GM19351 (cell line): ENCODE results near the gene RAI1.
"Not testable (repeated sequence)": the region's sequence is repeated elsewhere in the genome, so short reads cannot be mapped to it uniquely, and the experiment has no call there.

Experiments
- ATAC-seq: cut with Tn5 transposase; IDR thresholded peaks from one replicate; pipeline ENCODE4 v1.9.1; 2021; ENCODE audit warnings: mild to moderate bottlenecking, moderate library complexity; ENCODE audit not compliant: unreplicated experiment

Gene RAI1

GRCh38 chr17:17664064-17664452, 17.2 kb upstream of the RAI1 start:
- no peak for ATAC-seq

DNA sequence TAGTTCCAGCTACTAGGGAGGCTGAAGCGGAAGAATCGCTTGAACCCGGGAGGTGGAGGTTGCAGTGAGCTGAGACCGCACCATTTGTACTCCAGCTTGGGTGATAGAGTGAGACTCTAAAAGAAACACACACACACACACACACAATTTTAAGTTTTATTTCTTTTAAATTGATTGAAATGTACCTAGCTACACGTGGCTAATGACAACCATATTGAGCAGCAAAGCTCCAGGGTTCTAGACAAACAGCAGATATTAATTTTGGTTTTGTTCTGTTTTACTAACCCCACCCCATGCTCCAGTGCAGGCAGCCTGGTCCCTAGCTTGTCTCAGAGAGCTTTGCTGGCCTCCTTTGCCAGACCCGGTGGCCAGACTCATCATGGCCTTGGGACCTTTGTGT, 16.0 kb upstream of the RAI1 start:
- ATAC-seq, result no peak

DNA sequence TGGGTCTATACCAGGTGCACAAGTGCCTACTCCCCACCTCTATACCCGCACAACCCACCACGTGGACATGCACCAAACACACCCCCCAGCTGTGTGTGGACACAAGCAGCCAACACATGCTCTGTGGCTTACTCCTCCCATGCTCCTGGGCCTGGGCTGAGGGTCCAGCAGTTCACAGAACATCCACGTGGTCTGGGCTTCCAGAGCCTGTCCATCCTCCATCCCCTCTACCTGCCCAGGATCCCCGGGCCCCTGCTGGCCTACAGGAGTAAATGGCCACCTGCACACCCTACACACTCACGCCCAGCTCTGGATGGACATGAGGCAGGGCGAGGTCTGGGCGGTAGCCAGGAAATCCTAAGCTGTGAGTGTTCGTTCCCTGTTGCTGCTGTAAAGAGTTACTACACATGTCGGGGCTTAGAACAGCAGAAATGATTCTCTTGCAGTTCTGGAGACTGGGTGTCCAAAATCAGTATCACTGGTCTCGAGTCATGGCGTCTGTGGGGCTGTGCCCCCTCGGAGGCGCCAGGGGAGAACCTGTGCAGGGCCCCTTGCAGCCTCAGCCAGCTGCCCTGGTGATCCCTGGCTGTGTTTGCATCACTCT, 15.0 kb upstream of the RAI1 start:
- no peak for ATAC-seq

- no peak for ATAC-seq
These were observed 14.0 kb upstream of the RAI1 start for GRCh38 chr17:17667231-17667630.

DNA sequence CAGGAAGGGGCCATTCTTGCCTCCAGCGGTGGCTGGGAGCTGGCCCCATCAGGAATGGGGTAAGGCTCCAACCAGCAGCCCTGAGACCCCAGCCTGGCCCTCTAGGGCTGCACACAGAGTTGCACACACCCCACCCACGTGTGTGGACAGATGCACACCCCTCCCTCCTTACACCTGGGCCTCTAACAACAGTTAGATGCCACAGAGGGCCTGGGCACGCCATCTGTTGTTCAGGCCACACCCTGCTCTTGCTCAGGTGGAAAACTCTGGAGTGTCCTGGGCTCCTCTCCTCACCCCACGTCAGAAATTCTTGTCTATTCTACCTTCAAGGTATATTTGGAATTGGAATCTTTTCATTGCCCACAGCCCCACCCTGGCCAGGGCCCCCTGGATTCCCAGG, 13.3 kb upstream of the RAI1 start:
- no peak for ATAC-seq

DNA sequence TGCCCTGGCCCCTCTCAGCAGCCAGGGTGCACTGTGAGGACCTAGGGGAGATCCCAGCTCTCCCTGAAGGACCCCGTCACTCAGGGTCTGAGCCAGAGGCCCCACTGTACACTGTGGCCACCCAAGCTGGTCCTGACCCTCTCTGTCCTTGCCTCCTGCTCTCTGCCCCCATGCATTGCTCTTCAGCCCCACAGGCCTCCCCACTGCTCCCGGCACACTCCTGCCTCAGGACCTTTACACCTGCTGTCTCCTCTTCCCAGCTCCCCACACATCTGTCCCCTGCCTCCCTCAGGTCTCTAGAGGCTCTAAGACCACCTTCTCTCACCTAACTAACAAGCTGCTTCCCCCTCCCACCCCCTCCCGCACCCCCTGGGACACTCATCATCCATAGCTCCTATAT, 12.9 kb upstream of the RAI1 start:
- no peak for ATAC-seq

DNA sequence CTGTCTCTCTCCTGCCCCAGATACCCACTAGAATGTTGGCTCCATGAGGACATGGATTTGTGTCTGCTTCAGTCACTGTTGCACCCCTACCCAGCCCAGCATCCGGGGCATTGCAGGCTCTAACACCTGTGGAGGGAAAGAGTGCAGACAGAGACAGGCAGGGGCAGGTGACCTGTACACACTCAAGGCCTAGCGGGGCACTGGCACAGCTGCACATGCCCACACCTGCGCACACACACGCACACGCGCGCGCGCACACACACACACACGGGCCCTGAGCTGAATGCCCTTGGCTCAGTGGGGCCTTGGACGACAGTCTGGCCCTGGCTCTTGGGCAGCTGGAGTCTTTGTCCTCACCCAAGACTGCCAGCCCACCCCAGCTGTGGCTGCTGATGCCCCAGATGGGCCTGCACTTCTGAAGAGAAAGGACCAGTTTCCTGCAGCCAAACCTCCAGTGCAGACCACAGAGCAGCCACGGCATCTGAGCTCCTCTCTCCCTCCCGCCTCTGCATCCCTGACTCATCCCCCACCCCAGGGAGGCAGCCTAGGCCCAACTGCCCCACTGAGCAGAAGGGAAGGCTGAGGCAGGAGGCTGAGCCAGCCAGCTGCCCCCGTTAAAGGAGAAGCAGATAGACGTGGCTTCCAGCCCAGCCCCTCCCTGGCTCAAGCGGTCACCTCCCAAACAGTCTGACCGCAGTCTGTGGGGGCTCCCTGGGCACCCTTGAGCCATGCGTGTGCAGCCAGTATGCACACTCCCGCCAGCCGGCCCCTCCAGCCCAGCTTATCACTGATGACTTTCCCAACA, 12.3 kb upstream of the RAI1 start:
- ATAC-seq, result no peak

GRCh38 chr17:17669580-17670235, 11.6 kb upstream of the RAI1 start:
- ATAC-seq, result no peak

DNA sequence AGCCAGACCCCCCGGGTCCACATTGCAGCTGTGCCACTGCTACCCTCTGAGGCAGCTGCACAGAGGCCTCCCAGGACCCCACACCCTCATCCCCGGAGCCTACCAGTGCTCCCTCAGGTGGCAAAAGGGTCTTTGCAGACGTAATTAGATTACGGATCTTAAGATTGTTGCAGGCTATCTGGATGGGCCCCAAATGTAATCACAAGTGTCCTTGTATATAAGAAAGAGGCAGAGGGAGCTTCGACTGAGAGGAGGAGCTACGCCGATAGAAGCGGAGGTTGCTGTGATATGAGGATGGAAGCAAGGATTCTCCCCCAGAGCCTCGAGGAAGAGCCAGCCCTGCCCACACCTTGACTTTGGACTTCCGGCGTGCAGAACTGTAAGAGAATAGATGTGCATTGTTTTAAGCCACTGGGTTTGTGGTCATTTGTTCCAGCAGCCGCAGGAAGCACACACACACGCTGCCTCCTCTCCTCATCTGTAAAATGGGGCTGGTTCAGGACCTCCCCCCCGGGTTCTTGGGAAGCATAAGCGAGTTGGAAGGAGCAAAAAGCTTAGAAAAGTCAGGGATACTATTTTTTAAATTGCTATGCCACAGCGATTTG, 10.5 kb upstream of the RAI1 start:
- no peak for ATAC-seq

- ATAC-seq, result no peak
These were observed 9.7 kb upstream of the RAI1 start for GRCh38 chr17:17671369-17672129.

DNA sequence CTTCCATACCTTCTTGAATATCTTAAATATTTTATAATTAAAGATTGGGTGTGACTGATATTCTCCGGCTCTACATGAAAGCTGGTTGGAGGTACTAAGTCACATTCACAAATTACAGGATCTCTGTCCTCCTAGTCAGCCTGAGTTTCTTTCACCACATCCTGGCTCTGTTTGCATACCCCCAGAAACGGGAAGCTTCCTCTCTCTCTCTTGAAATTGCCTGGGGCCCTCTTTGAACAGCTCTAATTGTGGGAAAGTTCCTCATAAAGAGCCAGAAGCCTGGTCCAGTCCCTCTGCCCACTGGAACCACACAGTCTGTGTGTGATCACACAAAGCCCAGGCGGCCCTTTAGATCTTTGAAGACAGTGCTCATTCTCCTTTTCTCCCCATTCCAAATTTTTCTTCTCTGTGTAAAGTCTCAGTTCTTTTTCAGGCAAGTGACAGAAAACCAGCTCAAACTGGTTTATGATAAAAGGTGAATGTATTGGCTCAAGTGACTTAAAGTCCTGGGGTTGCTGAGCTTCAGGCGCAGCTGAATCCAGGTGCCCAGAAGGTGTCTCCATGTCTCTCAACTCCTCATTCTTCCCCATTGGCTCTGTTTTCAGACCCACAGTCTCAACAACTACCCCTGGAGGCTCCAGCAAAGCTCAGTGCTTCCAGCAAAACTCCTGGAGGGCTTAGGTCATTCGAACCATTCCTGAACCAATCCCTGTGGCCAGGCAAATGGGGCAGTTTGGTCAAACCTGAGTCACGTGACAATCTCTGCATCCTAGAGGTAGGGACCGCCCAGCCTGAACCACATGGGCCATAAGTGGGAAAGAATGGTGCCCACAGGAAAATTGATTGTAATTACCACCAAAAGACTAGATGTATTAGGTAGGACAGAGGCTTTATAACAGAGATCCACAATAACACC, 8.5 kb upstream of the RAI1 start:
- ATAC-seq, result no peak

DNA sequence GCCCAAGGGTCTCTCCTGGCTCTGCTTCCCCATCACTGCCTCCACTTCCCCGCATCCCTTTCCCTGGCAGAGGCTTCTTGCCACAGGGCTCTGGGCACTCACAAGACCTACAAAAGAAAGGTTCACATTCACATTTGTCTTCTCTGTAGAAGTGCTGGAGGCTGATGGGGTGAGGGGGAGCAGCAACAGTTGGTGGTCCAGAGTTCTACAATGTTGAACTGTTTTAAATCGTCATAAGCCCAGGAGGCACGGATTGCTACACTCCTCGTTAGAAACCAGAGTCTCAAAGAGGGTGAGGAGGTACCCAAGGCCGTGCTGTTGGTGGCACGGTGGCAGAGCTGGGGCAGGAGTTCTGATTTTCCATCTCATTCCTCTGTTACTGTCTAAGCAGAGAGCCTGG, 5.8 kb upstream of the RAI1 start:
- no peak for ATAC-seq

GRCh38 chr17:17675925-17676534, 5.2 kb upstream of the RAI1 start:
- no peak for ATAC-seq

- ATAC-seq, result no peak
These were observed 4.5 kb upstream of the RAI1 start for GRCh38 chr17:17676752-17677151.

GRCh38 chr17:17677299-17678040, 3.8 kb upstream of the RAI1 start:
- no peak for ATAC-seq

DNA sequence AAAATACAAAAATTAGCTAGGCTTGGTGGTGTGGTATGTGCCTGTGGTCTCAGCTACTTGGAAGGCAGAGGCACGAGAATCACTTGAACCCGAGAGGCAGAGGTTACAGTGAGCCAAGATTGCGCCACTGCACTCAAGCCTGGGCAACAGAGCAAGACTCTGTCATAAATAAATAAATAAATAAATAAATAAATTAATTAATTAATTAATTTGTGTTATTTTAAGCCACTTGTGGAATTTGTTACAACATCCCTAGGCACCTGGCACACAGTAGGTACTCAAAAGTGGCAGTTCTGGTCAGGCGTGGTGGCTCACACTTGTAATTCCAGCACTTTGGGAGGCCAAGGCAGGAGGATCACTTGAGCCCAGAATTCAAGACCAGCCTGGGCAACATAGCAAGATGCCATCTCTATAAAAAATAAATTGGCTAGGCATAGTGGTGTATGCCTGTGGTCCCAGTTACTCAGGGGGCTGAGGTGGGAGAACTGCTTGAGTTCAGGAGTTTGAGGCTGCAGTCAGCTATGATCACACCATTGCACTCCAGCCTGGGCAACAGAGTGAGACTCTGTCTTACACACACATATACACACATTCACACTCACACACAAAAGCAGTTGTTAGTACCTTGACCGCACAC, 3.1 kb upstream of the RAI1 start:
- ATAC-seq, result not testable (repeated sequence)

GRCh38 chr17:17679243-17679642, 2.0 kb upstream of the RAI1 start:
- ATAC-seq, result no peak

DNA sequence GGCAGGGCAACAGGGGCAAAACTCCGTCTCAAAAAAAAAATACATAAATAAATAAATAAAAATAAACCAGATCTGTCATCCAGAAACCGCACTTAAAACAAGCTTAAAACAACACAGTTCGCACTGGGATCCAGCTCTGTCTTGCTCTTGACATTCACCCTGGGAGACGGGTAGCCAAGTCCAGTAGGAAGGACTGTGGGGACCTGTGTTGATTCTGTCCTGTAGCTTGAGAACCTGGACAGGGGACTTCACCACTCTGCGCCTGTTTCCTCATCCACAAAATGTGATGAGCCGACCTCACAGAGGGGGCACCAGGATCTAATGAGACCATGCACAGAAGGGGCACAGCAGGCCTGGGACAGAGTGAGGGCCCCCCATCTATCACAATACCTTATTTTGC, 1.5 kb upstream of the RAI1 start:
- no peak for ATAC-seq
